ENCODE measurements around the gene CYBC1.
"Not testable (repeated sequence)": the region's sequence is repeated elsewhere in the genome, so short reads cannot be mapped to it uniquely, and the experiment has no call there.

Gene CYBC1

DNA sequence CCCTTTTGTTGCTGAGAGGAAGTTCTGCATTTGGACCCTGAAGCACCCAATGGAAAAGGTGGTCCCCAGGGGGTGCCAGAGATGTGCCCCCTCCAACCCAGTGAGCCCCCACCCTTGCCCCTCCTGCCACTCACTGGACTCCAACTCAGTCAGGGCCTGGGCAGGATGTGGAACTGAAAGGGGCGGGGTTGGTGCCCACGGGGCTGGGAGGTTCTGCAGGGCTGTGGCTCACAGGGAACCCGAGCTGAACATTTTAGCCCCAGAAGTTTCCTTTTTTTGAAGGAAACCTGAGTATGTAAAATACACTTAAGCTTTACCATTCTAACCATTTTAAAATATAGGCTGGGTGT, 16.4 kb downstream of the CYBC1 start:
- DNase-seq (ENCODE audit: low read depth in 2 of 2), result peak in 1 of 2 donors; percentile 21

DNA sequence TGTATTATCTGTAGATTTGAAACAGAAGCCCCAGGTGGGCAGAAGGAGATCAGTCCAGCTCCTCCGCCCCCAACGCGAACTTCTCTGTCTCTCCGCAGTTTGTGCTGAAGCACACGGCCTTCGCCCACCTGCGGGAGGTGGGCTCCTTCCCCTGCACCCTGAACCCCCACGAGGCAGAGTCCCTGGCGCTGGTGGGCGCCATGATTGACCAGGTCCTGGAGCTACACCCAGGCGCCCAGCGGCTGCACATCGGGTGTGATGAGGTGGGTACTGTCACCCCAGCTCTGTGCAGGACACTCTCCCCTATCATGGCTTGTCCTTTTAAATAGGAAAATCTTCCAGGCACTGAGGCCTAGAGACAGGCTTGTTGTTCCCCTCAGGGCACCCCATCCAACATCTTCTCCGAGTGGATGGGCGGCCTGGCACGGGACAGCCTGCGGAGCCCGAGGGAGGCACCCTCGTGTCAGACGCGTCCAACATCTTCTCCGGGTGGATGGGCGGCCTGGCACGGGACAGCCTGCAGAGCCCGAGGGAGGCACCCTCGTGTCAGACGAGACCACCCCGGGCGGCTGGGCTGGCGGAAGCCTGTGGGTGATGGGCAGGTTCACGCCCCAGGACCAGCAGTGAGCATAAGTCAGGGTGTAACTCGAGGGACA, 16.9 kb downstream of the CYBC1 start:
- no peak for DNase-seq (ENCODE audit: low read depth in 2 of 2)

DNA sequence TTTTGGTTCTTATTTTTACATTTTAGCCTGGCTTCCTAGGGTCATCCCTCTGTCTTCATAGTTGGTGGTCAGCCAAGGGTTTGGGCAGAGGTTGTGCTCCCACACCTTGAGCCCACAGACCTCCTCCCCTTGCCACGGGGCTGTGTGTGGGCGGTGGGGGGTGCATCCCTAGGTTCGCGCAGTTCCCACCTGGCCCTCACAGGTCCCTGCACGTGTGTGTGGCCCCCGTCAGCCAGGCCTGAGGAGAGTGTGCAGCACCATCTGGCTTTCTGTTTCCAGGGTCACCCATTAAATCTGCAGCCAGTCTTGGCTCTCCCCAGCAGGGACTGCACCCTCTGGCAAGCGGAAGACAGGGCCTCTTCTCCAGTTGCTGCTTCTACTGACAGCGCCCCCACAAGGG, 18.5 kb downstream of the CYBC1 start:
- no peak for DNase-seq (ENCODE audit: low read depth in 2 of 2)

DNA sequence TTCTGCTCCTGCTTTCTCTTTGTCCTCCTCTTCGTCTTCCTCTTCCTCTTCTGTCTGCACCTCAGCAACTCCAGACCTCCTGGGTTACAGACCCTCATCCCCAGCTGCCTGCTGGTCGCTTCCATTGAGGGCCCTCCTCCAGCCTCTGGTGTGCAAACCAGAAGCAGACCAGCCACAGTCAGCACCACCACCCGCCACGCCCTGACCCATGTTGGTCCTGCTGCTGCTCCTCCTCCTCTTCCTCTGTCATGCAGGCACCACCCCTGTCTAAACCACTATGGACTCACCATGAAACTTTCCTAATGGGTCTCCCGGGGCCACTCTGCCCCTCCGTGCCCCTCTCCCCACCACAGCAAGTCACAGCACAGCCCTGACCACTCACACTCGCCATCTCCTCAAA, 20.7 kb downstream of the CYBC1 start:
- DNase-seq (ENCODE audit: low read depth in 2 of 2), result no peak

DNA sequence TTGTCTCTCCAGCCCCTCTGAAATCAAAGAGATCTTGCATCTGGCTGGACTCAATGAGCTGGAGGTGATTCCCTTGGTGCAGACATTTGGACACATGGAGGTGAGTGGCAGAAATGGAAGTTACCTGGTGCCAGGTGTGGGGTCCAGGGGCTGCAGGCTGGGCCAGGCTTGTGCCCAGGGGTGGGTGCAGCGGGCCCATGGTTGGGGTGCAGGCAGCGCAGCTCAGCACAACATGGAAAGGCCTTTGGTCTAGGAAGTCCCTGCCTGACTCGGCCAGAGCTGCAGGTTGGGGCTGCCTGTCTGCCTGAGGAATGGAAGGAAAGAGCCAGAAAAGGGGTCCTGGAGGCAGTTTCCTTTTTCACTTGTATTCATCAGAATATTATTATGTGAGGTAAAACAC, 22.0 kb downstream of the CYBC1 start:
- DNase-seq (ENCODE audit: low read depth in 2 of 2), result no peak

DNA sequence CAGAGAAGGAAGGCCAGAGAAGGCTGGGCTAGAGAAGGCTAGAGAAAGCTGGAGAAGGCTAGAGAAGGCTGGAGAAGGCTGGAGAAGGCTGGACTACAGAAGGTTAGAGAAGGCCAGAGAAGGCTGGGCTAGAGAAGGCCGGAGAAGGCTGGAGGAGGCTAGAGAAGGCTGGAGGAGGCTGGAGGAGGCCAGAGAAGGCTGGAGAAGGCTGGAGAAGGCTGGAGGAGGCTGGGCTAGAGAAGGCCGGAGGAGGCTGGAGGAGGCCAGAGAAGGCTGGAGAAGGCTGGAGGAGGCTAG, 25.7 kb downstream of the CYBC1 start:
- no peak for DNase-seq (ENCODE audit: low read depth in 2 of 2)

DNA sequence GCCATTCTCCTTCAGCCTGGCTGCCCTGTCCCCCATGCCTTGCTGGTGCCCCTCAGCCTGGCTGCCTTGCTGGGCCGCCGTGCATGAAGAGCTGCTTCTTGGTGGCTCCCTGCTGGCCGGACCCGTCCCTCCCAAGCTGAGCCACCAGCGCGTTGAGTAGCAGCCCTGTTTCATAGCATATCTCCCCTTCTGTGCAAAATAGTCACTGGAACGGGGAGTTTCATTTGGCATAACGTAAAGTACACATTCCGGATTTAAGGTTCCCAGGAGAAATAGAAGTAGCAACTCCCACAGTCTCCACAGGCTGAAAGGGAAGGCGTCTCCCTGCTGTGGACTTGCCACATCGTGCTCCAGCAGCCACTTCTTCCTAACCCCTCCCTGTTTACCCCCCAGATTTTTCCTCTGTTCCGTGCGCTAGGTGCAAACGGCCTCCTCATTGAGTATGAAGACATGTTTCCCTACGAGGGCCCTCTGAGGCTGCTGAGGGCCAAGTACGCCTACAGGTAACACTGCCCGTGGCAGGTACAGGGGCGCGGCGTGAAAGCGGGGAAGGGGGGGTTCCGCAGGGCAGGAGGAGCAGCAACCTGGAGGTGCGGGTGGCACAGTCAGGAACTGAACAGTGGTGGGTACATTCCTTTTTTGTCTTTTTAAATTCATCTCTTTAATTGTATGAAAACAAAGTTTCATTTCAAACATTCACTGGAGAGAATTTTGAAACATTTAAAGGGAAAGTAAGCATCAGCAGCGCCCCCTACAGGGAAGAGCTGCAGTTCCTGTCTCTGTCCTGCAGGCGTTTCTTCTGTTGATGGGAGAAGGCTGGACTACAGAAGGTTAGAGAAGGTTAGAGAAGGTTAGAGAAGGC, 26.3 kb downstream of the CYBC1 start:
- peak in 1 of 2 donors; percentile 23 for DNase-seq (ENCODE audit: low read depth in 2 of 2)

DNA sequence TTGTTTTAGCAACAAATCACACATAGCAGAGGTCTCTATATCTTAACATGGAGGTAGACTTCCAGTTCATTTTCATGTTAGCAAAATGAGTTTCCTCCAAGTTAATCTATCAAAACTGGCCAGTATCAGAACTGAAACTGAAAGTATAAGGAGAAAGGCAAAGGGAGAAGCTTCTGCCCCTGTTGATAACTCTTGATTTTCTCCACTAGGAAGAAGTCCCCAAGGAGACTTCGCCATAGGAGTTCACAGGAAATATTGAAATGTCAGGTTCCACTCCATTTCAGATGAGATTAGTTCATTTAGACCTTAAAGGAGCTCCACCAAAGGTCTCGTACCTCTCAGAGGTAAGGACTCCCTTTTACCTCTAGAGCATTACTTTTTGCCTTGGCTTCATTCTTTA, 31.0 kb downstream of the CYBC1 start:
- DNase-seq (ENCODE audit: low read depth in 2 of 2), result no peak

DNA sequence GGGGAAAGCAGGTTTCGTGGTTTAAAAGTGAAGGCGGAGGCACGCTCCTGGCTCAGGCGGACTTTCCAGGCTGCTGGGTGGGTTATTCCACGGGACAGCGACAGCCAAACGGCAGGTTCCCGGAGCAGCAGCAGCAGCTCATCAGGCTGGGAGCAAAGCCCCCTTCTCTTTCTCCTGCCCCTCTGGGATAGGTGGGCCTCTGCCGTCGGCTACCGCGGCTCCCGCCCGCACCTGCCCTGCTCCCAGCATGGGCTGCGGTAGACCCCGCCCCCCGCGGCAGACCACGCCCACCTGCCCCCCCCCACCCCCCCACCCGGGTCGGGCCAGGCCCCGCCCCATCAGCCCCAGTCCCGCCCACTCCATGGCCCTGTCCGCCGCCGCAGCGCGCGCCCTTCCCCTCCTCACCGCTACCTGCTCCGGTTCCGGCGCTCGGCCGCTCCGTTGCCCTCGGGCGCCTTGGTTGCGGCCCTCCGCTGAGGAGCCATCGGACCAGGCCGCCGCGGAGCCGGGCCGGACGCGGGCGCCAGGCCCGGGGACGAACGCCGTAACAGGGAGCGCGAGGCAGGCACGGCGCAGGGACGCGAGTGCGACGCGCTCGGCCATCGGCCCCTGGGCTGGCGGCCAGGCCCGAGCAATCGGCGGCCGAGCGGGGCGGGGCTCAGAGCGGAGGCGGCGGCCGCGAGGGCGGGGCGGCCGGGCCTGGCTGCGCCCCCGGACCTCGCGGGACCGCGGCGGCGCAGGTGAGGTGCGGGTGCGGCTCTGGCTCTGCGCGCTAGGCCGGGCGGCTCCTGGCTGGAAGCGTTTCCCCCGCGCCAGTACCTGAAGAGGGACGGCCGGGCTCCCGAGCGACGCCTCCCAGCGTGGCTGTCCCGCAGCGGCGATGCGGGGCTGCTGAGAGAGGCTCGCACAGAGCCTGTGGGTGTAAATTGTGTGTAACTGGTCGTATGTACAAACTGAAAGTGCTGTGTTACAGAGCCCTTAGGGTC, 32.3 kb downstream of the CYBC1 start, which contains the start of the genes HEXD and OGFOD3:
Gene HEXD (plus strand): TSS at position 347 of the 986 bp plus-strand sequence. CDS start 1,453 bp downstream, outside the sequence.
Gene OGFOD3 (minus strand): TSS at position 586 of the 986 bp plus-strand sequence. CDS start 101 bp downstream, at position 485.
- DNase-seq (ENCODE audit: low read depth in 2 of 2), result peak; percentile 57 to 81

DNA sequence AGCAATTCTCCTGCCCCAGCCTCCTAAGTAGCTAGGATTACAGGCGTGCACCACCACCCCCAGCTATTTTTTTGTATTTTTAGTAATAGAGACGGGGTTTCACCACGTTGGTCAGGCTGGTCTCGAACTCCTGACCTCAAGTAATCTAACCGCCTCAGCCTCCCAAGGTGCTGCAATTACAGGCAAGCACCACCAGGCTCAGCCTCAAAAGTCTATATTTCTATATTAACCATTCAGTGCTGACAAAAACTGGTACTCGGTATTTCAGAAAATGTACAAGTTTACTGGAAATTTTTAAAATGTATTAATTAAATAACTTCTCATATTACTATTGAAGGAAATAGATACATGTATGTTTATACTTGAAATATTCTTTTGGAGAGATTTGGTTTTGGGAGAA, 33.8 kb downstream of the CYBC1 start:
- no peak for DNase-seq (ENCODE audit: low read depth in 2 of 2)

DNA sequence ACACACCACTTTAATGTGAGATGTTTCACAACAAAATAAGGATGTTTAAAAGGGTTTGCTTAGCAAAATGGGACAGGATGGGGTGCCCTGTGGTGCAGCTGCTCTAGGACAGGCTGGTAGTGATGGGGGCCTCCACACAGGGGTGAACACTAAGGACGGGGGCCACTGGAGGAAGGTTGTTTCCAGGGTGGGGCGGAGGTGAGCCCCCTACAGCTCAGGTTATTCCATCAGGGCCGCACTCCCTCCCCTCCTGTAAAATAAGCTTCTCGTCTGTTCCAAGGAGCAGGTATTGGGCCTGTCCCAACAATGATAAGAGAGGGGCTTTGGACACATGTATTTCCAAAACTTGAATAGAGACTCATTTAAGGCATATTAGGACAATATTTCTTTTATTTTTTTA, 34.3 kb downstream of the CYBC1 start:
- no peak for DNase-seq (ENCODE audit: low read depth in 2 of 2)

DNA sequence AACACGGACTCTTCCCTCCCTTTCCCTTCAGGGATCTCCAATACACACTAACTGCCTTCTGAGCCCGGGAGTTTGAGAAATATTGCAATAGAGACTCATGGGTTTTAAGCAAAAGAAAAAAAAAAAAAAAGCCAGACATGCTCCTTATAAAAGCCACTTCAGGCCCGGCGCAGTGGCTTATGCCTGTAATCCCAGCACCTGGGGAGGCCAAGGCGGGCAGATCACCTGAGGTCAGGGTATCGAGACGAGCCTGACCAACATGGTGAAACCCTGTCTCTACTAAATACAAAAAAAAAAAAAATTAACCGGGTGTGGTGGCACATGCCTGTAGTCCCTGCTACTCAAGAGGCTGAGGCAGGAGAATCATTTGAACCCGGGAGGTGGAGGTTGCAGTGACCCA, 34.8 kb downstream of the CYBC1 start:
- DNase-seq (ENCODE audit: low read depth in 2 of 2), result no peak

DNA sequence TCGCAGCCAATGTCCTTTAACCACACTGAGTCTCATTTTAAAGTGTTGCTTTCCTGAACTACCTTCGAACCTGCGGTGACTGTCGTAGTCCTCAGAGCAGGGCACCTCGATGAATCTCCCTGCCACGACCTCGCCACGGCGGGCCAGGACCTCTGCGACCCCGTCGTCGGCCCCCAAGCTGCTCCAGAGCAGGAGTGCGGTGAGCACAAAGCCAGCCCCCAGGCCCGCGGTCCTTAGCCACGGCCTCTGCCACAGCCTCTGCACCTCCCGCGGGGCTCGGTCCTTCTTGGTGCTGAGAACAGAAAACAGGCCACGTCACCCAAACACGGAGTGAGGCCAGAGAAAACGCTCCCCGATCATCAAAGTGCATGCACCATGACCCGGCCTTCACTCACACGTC, 35.2 kb downstream of the CYBC1 start:
- no peak for DNase-seq (ENCODE audit: low read depth in 2 of 2)

DNA sequence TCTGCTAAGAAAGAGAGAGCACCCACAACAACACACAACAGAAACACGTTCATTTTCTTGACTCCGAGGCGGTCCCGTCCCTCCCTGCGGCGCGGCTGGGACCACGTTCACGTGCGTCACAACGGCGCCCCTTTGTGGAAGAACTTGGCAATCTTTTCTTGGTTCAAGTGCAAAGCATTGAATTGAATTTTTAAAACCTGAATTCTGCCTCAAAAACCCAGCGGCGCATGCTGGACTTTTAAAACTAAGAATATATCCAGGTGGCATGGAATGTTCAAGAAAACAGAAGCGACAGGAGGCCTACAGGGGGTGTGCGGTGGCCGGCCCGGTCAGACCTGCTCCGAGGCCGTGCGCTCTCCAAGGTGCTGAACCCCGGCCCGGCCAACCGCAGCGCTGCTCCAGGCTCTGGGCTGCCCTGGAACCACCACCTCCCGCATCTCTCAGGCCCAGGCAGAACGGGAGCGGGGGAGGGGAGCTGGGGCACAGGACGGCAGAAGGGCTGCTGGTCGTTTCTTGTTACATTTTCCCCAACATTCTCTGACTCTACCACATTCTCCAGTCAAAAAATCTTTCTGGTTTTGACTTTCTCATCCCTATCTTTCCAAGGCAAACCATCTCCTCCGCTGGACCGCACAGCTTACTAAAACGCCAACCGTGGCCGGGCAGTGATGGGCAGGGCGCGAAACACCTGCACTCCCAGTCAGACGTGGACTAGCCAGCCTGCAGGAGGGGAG, 35.8 kb downstream of the CYBC1 start:
- DNase-seq (ENCODE audit: low read depth in 2 of 2), result peak; percentile 50 to 57

DNA sequence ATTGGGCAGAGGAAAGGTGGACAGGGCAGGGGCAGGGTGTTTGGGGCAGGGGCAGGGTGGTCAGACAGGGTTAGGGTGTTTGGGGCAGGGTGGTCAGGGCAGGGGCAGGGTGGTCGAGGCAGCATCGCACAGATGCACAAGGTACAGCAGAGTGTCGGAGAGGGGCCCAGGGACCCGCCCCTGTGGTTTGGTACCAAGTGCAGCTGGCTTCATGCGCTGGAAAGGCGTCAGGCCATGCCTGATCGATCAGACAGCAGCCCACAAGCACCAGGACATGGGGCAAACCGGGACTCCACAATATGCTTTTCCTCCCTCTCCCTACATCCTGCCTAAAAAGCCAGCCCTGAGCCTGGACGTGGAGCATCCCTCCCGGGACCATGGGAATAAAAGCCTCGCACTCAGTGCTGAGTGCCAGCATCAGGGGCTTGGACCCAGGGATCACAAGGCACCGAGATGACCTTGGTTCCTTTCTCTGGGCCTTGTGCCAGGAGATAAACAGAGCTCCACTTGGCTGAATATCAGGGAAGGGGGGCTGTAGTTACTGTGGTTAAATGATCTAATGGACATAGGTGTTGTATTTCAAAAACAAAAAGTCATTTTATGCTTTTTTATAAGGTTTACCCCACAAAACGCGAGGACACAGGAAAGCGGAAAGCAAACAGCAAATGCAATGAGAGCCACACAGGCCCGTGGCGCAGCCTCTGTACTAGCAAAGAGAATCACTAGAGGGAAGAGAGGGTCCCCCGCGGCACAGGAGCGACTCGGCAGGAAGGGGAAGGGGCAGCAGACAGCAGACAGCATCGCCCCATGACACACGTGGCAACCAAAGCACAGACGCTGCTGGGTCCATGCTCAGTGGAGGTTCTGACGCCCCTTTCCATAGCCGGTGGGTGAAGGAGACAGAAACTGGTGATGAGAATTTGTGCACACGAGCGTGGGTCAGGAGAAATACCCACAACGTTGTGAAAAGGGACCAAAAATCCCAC, 37.7 kb downstream of the CYBC1 start:
- DNase-seq (ENCODE audit: low read depth in 2 of 2), result no peak

DNA sequence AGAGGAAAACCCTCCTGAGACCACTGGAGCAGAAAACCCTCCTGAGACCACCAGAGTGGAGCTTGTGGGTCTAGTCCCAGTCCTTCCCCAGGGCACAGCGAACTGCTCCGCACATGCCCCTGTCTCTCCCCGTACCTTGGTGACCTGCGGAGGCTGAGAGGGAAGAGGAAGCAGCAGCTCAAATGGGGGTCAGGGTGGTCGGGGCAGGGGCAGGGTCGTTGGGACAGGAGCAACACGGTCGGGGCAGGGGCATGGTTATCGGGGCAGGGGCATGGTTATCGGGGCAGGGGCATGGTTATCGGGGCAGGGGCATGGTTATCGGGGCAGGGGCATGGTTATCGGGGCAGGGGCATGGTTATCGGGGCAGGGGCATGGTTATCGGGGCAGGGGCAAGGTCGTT, 38.5 kb downstream of the CYBC1 start:
- DNase-seq (ENCODE audit: low read depth in 2 of 2), result not testable (repeated sequence)

DNA sequence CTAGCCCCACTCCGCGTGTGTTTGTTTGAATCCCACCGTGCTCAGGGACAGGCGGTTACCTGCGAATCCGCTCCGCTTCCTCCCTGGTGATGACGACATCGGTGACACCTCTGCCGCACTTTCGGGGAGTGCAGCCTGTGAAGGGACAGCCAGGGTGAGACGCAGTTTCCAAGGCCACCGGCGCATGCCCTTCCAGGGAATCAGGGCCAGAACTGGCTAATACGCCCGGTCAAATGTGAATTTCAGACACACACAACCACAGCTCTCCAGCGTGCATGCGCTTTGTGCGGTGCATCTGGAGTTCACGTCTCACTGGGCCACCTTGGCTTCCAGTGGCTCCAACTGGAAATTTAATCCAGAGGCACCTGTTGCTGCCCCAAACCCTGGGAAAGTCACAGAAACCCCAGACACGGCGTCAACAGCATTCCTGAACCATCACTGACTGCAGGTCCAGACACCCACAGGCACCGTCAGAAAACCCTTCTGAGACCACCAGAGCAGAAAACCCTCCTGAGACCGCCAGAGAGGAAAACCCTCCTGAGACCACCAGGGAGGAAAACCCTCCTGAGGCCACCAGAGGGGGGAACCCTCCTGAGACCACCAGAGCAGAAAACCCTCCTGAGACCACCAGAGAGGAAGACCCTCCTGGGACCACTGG, 39.0 kb downstream of the CYBC1 start:
- DNase-seq (ENCODE audit: low read depth in 2 of 2), result no peak

DNA sequence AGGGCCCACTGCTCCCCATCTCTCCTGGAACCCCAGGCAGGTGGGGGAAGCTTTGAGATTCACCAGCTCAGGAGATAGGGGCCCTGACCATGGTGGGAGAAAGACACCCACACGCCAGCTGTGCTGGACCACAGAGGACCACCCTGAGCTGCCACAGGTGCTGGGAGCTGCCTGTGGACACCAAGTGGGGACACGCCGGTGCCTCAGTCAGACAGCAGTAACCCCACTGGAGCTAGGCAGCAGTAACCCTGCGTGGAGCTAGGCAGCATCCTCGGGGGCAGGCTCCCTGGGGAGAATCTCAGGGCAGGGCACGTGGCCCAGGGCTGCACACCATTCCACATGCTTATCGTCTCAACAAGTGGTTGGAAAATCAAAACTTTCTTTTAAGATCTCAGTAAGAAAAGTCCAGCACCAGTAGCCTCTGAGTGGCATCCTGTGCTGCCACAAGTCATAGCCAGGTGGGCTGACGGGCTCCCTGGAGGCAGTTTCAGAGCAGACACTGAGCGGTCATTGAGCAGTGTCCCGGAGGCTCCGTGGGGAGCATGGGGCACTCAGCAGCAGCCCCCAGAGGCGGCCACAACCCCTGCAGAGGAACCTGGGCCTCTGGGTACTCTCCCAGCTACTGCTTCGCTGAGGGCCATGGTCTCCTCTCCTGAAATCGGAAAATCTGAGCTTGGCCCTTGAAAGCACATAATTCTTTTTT, 40.4 kb downstream of the CYBC1 start:
- no peak for DNase-seq (ENCODE audit: low read depth in 2 of 2)

DNA sequence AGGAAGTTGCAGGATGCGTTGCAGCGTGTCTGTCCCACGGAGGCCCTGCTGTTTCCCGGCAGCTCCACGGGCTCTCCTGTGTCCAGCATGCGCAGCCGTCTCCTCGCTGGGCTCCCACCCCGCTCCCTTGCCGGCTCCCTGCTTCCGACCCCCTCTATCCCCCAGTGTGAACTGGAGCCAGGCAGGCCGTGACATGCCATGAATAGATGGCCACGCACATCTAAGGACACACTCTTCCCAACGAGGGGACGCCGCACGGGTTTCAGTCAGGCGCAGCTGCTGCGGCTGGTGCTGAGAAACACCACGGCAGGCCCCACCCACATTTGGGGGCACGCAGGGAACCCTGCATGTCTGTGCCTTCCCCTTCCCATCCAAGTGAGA, 41.6 kb downstream of the CYBC1 start:
- no peak for DNase-seq (ENCODE audit: low read depth in 2 of 2)
